Measurements from ENCODE around the gene IL13RA1. TPM values are rescaled to one million over a fixed set of nuclear protein-coding genes. Genes with fewer than 3 reads are reported as not detected.
"Not testable (repeated sequence)": the region's sequence is repeated elsewhere in the genome, so short reads cannot be mapped to it uniquely, and the experiment has no call there.

The IL13RA1 gene
- total RNA-seq, 2 donors from 2014 or later, result 24.7 to 46.4 TPM

DNA sequence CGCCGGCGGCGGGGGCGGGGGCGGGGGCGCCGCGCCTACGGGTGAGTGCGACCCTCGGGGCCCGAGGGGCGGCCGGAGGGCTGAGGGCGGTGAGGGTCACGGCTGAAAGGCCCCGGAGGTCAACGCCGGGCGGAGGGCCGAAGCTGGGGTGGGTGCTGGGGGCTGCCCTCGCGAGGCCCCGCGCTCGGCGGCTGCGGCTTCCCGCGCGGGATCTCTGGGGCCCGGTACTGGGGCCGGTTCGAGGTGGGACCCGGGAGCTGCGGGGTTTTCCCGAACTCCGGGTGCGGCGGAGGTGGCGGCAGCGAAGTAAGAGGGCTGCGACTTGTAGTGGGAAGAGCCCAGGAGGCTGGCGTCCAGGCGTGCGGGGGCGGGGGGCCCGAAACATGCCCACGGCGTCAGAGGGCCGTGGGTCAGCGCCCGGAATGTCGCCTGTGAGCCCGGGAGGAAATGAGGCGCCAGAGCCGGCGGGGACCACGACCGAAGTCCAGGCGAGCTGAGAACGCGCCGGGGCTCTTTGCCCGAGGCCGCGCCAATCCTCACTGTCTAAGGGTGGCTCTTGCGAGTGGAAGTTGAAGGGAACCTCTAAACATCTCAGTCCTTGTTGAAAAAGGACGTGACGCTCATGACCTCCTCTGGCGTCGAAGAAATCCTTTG is 407 bp downstream of the IL13RA1 start:
- H3K4me1 ChIP-seq (replicated peaks), result no peaks in the 10 kb centered on the region
- peak; percentile 11 for DNase-seq (ENCODE audit: low spot score)
- peak overlapping the region; percentile 78 to 82 for H3K27ac ChIP-seq
- peak overlapping the region; percentile 60 to 64 for H3K4me3 ChIP-seq
- intact Hi-C loops (cut with DNase I), result no loop called here
- 2% methylated on average over 14 of the region's 73 CpGs for WGBS
- TF ChIP-seq POLR2AphosphoS5 (IDR thresholded peaks at IDR 0.05), result no peak
- TF ChIP-seq POLR2A (IDR thresholded peaks at IDR 0.05), result peak; percentile 16
- no peak for TF ChIP-seq CTCF (IDR thresholded peaks at IDR 0.05)
- H3K9me3 ChIP-seq, result no peaks in the 10 kb centered on the region
- no peaks in the 10 kb centered on the region for H3K27me3 ChIP-seq (replicated peaks; ENCODE audit: insufficient read depth)
- no peaks in the 10 kb centered on the region for H3K36me3 ChIP-seq

- H3K4me1 ChIP-seq (replicated peaks), result no peaks in the 10 kb centered on the region
- H3K27me3 ChIP-seq (replicated peaks; ENCODE audit: insufficient read depth), result no peaks in the 10 kb centered on the region
- intact Hi-C loops (cut with DNase I), result no loop called here
- 83% methylated on average over 3 of the region's 3 CpGs for WGBS
- DNase-seq (ENCODE audit: low spot score), result no peak
- no peaks in the 10 kb centered on the region for H3K36me3 ChIP-seq
- H3K4me3 ChIP-seq, result no peak overlapping the region
- H3K27ac ChIP-seq, result no peak overlapping the region
- TF ChIP-seq CTCF (IDR thresholded peaks at IDR 0.05) (no peak), POLR2AphosphoS5 (IDR thresholded peaks at IDR 0.05) (no peak), POLR2A (IDR thresholded peaks at IDR 0.05) (no peak)
- H3K9me3 ChIP-seq, result no peaks in the 10 kb centered on the region
Measured at GRCh38 chrX:118729042-118729652, 1.7 kb downstream of the IL13RA1 start.

DNA sequence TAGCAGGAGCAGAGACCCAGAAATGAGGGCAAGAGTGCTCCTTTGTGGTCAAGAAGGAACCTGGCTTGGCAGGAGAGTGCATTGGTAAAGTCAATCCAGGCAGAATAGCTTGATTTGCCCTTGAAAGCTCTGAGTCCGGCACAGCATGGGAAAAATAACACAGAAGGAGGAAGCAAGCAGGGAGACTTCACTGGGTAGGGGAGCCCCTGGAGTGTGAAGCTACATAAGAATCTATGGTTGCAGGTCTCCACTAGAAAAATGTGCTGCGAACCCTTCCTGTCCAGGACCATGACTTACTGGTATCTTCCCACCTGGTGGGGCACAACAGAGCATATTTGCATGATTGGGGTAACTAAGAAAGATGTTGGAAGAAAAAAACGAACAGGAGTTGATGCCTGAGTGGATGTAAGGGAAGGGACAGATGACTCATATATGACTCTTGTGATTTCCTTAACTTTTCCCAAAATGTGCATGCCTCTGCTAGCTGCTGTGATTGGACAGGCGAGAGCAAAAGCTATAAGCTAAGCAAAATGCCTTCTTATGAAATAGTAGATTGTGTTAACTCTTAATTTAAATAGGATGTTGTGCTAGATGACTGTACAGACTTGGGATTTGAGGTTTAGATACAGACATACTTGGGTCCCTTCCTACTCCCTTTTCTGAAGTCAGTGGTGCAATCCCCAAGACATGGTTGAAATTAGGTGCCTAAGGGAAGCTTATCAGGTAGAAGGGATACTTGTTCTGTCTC is 3.3 kb downstream of the IL13RA1 start:
- Histone ChIP-seq H3K9me3 (no peaks in the 10 kb centered on the region), H3K36me3 (no peaks in the 10 kb centered on the region), H3K4me3 (no peak overlapping the region), H3K4me1 (replicated peaks) (no peaks in the 10 kb centered on the region), H3K27me3 (replicated peaks; ENCODE audit: insufficient read depth) (no peaks in the 10 kb centered on the region), H3K27ac (no peak overlapping the region)
- no peak for TF ChIP-seq POLR2AphosphoS5 (IDR thresholded peaks at IDR 0.05)
- no peak for TF ChIP-seq CTCF (IDR thresholded peaks at IDR 0.05)
- TF ChIP-seq POLR2A (IDR thresholded peaks at IDR 0.05), result no peak
- WGBS, result 82% methylated on average over 4 of the region's 4 CpGs
- intact Hi-C loops (cut with DNase I), result no loop called here
- no peak for DNase-seq (ENCODE audit: low spot score)

- H3K4me1 ChIP-seq (replicated peaks); H3K36me3 ChIP-seq; H3K9me3 ChIP-seq; DNase-seq (ENCODE audit: low spot score); H3K4me3 ChIP-seq; intact Hi-C loops (cut with DNase I); H3K27ac ChIP-seq; H3K27me3 ChIP-seq (replicated peaks; ENCODE audit: insufficient read depth): not testable (repeated sequence)
- WGBS, result 94% methylated on average over 3 of the region's 3 CpGs
Measured at GRCh38 chrX:118732551-118732950, 5.1 kb downstream of the IL13RA1 start.

DNA sequence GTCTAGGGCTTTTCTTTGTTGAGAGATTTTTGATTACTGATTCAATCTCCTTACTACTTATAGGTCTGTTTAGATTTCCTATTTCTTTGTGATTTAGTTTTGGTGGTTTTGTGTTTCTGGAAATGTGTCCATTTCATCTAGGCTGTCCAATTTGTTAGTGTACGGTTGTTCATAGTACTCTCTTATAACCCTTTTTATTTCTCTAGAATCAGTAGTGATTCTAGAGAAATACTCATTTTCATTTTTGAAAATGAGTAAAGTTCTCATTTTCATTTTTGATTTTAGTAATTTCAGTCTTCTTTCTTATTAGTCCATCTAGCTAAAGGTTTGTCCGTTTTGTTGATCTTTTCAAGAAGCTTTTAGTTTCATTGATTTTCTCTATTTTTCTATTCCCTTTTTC is 7.5 kb downstream of the IL13RA1 start:
- H3K4me1 ChIP-seq (replicated peaks), result no peaks in the 10 kb centered on the region
- no peaks in the 10 kb centered on the region for H3K36me3 ChIP-seq
- H3K4me3 ChIP-seq, result no peak overlapping the region
- no peak for DNase-seq (ENCODE audit: low spot score)
- intact Hi-C loops (cut with DNase I), result no loop called here
- no peaks in the 10 kb centered on the region for H3K9me3 ChIP-seq
- 93% methylated on average over 2 of the region's 2 CpGs for WGBS
- H3K27ac ChIP-seq, result no peak overlapping the region
- no peak for TF ChIP-seq POLR2AphosphoS5 (IDR thresholded peaks at IDR 0.05)
- no peak for TF ChIP-seq CTCF (IDR thresholded peaks at IDR 0.05)
- no peak for TF ChIP-seq POLR2A (IDR thresholded peaks at IDR 0.05)
- H3K27me3 ChIP-seq (replicated peaks; ENCODE audit: insufficient read depth), result no peaks in the 10 kb centered on the region

Data from prostate gland (tissue), 2 donors.